ENCODE data around the gene LYRM2. TPM values are rescaled to one million over a fixed set of nuclear protein-coding genes. Genes with fewer than 3 reads are reported as not detected.

Gene LYRM2
- total RNA-seq, 5 donors from 2014 or later (not counting 1 experiment from before 2014, with no cell fraction given): 18.9 to 27.0 (median 23.5) TPM

DNA sequence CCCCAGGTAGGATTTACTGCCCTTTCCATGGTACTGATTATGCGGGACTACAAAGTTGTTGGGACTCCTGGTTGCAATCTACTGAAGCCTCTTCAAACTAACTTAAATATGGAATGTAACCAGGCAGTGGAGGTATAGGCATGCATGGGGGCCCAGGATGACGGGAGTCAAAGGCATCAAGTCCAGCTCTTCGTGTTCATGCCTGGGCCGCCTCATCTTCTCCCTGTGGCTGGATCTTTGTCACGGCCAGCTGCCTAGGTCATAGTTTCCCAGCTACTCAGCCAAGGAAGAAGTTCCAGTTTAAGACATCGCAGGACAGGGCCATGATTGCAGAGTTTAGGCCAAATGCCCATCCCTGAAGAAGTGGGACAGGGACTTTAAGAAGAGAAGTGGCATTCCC is 20.5 kb downstream of the LYRM2 start:
- H3K4me3 ChIP-seq (ENCODE audit: control insufficient read depth in 1 of 2, extremely low read depth in 1 of 2, low read length in 1 of 2): no peak overlapping the region

GRCh38 chr6:89616531-89616930 is 22.0 kb downstream of the LYRM2 start:
- CTCF ChIA-PET: interaction anchor here in 1 of 2 donors (0.6 kb wide), 1 partner anchor 349 kb away, joined by 4 read pairs; no protein-coding TSS in a partner anchor
- Mint-ChIP-seq H3K9me3 (no peaks in the 10 kb centered on the region), H3K36me3 (peaks cover 12% of the 10 kb centered on the region), H3K27ac (no peak overlapping the region), H3K27me3 (no peaks in the 10 kb centered on the region), H3K4me1 (no peaks in the 10 kb centered on the region), H3K4me3 (no peak overlapping the region)
- Histone ChIP-seq H3K27me3 (replicated peaks in 1 of 2; ENCODE audit: control insufficient read depth in 2 of 2, extremely low read depth in 1 of 2, insufficient read depth in 2 of 2, low read length in 1 of 2) (no peaks in the 10 kb centered on the region), H3K27ac (ENCODE audit: low read length) (no peak overlapping the region), H3K36me3 (ENCODE audit: control insufficient read depth in 2 of 2, extremely low read depth in 1 of 2, insufficient read depth in 1 of 2, low read length in 1 of 2) (no peaks in the 10 kb centered on the region), H3K4me3 (ENCODE audit: control insufficient read depth in 1 of 2, extremely low read depth in 1 of 2, low read length in 1 of 2) (no peak overlapping the region), H3K4me1 (ENCODE audit: control insufficient read depth in 1 of 2, extremely low read depth in 1 of 2, insufficient read depth in 2 of 2, low read length in 2 of 2) (no peaks in the 10 kb centered on the region), H3K9me3 (no peaks in the 10 kb centered on the region)
- POLR2A ChIA-PET: interaction anchor here in 1 of 2 donors (0.6 kb wide), 1 partner anchor 22 kb away, joined by 3 read pairs; no protein-coding TSS in a partner anchor
- DNase-seq (no peak), ATAC-seq (replicated peaks in 1 of 4) (no peak)
- 83% methylated on average over 5 of the region's 5 CpGs for WGBS (ENCODE audit: insufficient coverage)

More for the DNA sequence above, 20.5 kb downstream of the LYRM2 start:
- ATAC-seq (replicated peaks in 1 of 4): no peak
- H3K4me1 Mint-ChIP-seq: no peaks in the 10 kb centered on the region
- H3K9me3 Mint-ChIP-seq: no peaks in the 10 kb centered on the region
- Histone ChIP-seq H3K36me3 (ENCODE audit: control insufficient read depth in 2 of 2, extremely low read depth in 1 of 2, insufficient read depth in 1 of 2, low read length in 1 of 2) (no peaks in the 10 kb centered on the region), H3K4me1 (ENCODE audit: control insufficient read depth in 1 of 2, extremely low read depth in 1 of 2, insufficient read depth in 2 of 2, low read length in 2 of 2) (no peaks in the 10 kb centered on the region), H3K9me3 (no peaks in the 10 kb centered on the region), H3K27me3 (replicated peaks in 1 of 2; ENCODE audit: control insufficient read depth in 2 of 2, extremely low read depth in 1 of 2, insufficient read depth in 2 of 2, low read length in 1 of 2) (no peaks in the 10 kb centered on the region), H3K27ac (ENCODE audit: low read length) (no peak overlapping the region)
- no peak overlapping the region for H3K27ac Mint-ChIP-seq
- WGBS (ENCODE audit: insufficient coverage): 92% methylated on average over 5 of the region's 6 CpGs
- ChIA-PET CTCF (no interaction called here), POLR2A (no interaction called here)
- DNase-seq: no peak
- no peak overlapping the region for H3K4me3 Mint-ChIP-seq
- peaks cover 15% of the 10 kb centered on the region for H3K36me3 Mint-ChIP-seq
- no peaks in the 10 kb centered on the region for H3K27me3 Mint-ChIP-seq

DNA sequence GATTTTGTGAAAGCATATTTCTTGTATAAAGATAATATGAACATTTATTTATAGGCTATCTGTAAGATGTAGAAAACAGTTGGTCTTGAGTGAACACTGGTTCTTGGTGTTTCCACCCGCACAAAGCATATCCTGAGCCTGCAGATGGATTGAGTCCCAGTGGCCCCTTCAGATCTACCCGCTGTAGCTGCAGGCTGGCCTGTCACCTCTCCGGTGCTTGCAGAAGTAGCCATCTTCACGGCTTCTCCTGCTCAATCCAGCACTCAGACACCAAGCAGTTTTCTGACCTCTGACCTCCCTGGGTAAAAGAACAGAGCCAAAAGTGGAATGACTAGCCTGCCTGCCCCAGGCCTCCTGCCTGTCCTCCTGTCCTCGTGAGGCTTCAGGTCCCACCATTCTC is 22.7 kb downstream of the LYRM2 start:
- no peak for ATAC-seq (replicated peaks in 1 of 4)
- Histone ChIP-seq H3K27me3 (replicated peaks in 1 of 2; ENCODE audit: control insufficient read depth in 2 of 2, extremely low read depth in 1 of 2, insufficient read depth in 2 of 2, low read length in 1 of 2) (no peaks in the 10 kb centered on the region), H3K27ac (ENCODE audit: low read length) (no peak overlapping the region), H3K9me3 (no peaks in the 10 kb centered on the region), H3K36me3 (ENCODE audit: control insufficient read depth in 2 of 2, extremely low read depth in 1 of 2, insufficient read depth in 1 of 2, low read length in 1 of 2) (no peaks in the 10 kb centered on the region), H3K4me3 (ENCODE audit: control insufficient read depth in 1 of 2, extremely low read depth in 1 of 2, low read length in 1 of 2) (no peak overlapping the region), H3K4me1 (ENCODE audit: control insufficient read depth in 1 of 2, extremely low read depth in 1 of 2, insufficient read depth in 2 of 2, low read length in 2 of 2) (no peaks in the 10 kb centered on the region)
- 98% methylated on average over 5 of the region's 5 CpGs for WGBS (ENCODE audit: insufficient coverage)
- POLR2A ChIA-PET: no interaction called here
- no peaks in the 10 kb centered on the region for H3K4me1 Mint-ChIP-seq
- DNase-seq: no peak
- no peaks in the 10 kb centered on the region for H3K27me3 Mint-ChIP-seq
- no peaks in the 10 kb centered on the region for H3K9me3 Mint-ChIP-seq
- no peak overlapping the region for H3K4me3 Mint-ChIP-seq
- CTCF ChIA-PET: interaction anchor here in 1 of 2 donors (1.0 kb wide), 1 partner anchor 184 kb away, joined by 3 read pairs; no protein-coding TSS in a partner anchor
- H3K36me3 Mint-ChIP-seq: peaks cover 8% of the 10 kb centered on the region
- H3K27ac Mint-ChIP-seq: no peak overlapping the region

DNA sequence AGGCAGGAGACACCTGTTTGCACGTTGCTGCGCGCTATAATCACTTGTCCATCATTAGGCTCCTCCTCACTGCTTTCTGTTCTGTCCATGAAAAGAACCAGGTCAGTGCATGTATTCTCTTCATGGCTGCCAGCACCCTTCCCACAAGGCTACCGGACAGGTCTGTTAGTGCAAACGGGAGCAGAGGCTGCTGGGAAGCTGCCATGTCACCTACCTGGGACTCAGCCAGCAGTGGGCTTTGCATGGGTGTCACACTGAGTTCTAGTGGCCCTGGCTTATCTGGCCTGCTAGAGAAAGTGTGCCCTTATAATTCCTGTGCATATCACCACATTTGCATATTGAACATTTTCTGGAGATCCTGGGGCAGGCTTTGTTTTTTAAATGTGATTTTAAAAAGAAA is 24.8 kb downstream of the LYRM2 start:
- 88% methylated on average over 3 of the region's 5 CpGs for WGBS (ENCODE audit: insufficient coverage)
- no peaks in the 10 kb centered on the region for H3K4me1 Mint-ChIP-seq
- DNase-seq (no peak), ATAC-seq (replicated peaks in 1 of 4) (no peak)
- peaks cover 5% of the 10 kb centered on the region for H3K36me3 Mint-ChIP-seq
- H3K4me1 ChIP-seq (ENCODE audit: control insufficient read depth in 1 of 2, extremely low read depth in 1 of 2, insufficient read depth in 2 of 2, low read length in 2 of 2): no peaks in the 10 kb centered on the region
- H3K27me3 ChIP-seq (replicated peaks in 1 of 2; ENCODE audit: control insufficient read depth in 2 of 2, extremely low read depth in 1 of 2, insufficient read depth in 2 of 2, low read length in 1 of 2): no peaks in the 10 kb centered on the region
- no peak overlapping the region for H3K27ac ChIP-seq (ENCODE audit: low read length)
- H3K27ac Mint-ChIP-seq: no peak overlapping the region
- POLR2A ChIA-PET: no interaction called here
- no peak overlapping the region for H3K4me3 Mint-ChIP-seq
- H3K27me3 Mint-ChIP-seq: no peaks in the 10 kb centered on the region
- no peaks in the 10 kb centered on the region for H3K9me3 ChIP-seq
- CTCF ChIA-PET: interaction anchor here (0.8 to 1.5 kb wide), 2 partner anchors 182 to 242 kb away, joined by 3 to 6 read pairs; no protein-coding TSS in a partner anchor
- H3K9me3 Mint-ChIP-seq: no peaks in the 10 kb centered on the region
- H3K36me3 ChIP-seq (ENCODE audit: control insufficient read depth in 2 of 2, extremely low read depth in 1 of 2, insufficient read depth in 1 of 2, low read length in 1 of 2): no peaks in the 10 kb centered on the region
- H3K4me3 ChIP-seq (ENCODE audit: control insufficient read depth in 1 of 2, extremely low read depth in 1 of 2, low read length in 1 of 2): no peak overlapping the region

GRCh38 chr6:89612121-89612520 is 26.4 kb downstream of the LYRM2 start:
- DNase-seq: no peak
- Histone ChIP-seq H3K36me3 (ENCODE audit: control insufficient read depth in 2 of 2, extremely low read depth in 1 of 2, insufficient read depth in 1 of 2, low read length in 1 of 2) (no peaks in the 10 kb centered on the region), H3K9me3 (no peaks in the 10 kb centered on the region), H3K4me3 (ENCODE audit: control insufficient read depth in 1 of 2, extremely low read depth in 1 of 2, low read length in 1 of 2) (no peak overlapping the region), H3K27me3 (replicated peaks in 1 of 2; ENCODE audit: control insufficient read depth in 2 of 2, extremely low read depth in 1 of 2, insufficient read depth in 2 of 2, low read length in 1 of 2) (no peaks in the 10 kb centered on the region), H3K4me1 (ENCODE audit: control insufficient read depth in 1 of 2, extremely low read depth in 1 of 2, insufficient read depth in 2 of 2, low read length in 2 of 2) (no peaks in the 10 kb centered on the region), H3K27ac (ENCODE audit: low read length) (no peak overlapping the region)
- ChIA-PET POLR2A (no interaction called here), CTCF (interaction anchor here (1.0 to 4.6 kb wide), 4 partner anchors 180 to 182 kb away, joined by 3 to 19 read pairs (median 4); no protein-coding TSS in a partner anchor)
- H3K36me3 Mint-ChIP-seq: no peaks in the 10 kb centered on the region
- H3K27me3 Mint-ChIP-seq: no peaks in the 10 kb centered on the region
- WGBS (ENCODE audit: insufficient coverage): no CpG with 5 or more reads among the region's 12 CpGs
- no peaks in the 10 kb centered on the region for H3K9me3 Mint-ChIP-seq
- H3K4me3 Mint-ChIP-seq: no peak overlapping the region
- ATAC-seq (replicated peaks in 1 of 4): no peak
- no peak overlapping the region for H3K27ac Mint-ChIP-seq
- no peaks in the 10 kb centered on the region for H3K4me1 Mint-ChIP-seq

DNA sequence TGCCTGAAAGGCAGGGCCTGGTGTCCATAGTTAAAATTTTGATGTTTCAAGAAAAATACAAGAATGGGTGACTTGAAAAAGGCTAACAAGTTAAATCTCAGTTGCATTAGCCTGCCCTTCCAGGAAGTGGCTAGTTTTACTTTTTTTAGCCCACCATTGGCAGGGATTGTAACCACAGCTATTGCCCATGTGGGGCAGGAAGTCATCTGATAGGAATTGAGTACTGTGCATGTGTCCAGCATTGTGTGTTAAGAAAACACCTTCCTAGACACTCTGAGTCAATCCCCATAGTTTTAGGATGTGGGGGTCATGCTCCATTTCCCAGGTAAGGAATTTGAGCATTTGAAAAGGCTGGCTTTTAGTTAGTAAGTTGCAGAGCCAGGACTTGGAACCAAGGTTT is 26.9 kb downstream of the LYRM2 start:
- Mint-ChIP-seq H3K4me3 (no peak overlapping the region), H3K27me3 (no peaks in the 10 kb centered on the region), H3K4me1 (no peaks in the 10 kb centered on the region), H3K36me3 (no peaks in the 10 kb centered on the region), H3K9me3 (no peaks in the 10 kb centered on the region), H3K27ac (no peak overlapping the region)
- no peak overlapping the region for H3K27ac ChIP-seq (ENCODE audit: low read length)
- no peaks in the 10 kb centered on the region for H3K4me1 ChIP-seq (ENCODE audit: control insufficient read depth in 1 of 2, extremely low read depth in 1 of 2, insufficient read depth in 2 of 2, low read length in 2 of 2)
- DNase-seq: no peak
- CTCF ChIA-PET: interaction anchor here (1.0 to 4.6 kb wide), 3 partner anchors 180 to 240 kb away, joined by 3 to 19 read pairs (median 6); no protein-coding TSS in a partner anchor
- H3K27me3 ChIP-seq (replicated peaks in 1 of 2; ENCODE audit: control insufficient read depth in 2 of 2, extremely low read depth in 1 of 2, insufficient read depth in 2 of 2, low read length in 1 of 2): no peaks in the 10 kb centered on the region
- H3K9me3 ChIP-seq: no peaks in the 10 kb centered on the region
- H3K36me3 ChIP-seq (ENCODE audit: control insufficient read depth in 2 of 2, extremely low read depth in 1 of 2, insufficient read depth in 1 of 2, low read length in 1 of 2): no peaks in the 10 kb centered on the region
- H3K4me3 ChIP-seq (ENCODE audit: control insufficient read depth in 1 of 2, extremely low read depth in 1 of 2, low read length in 1 of 2): no peak overlapping the region
- no peak for ATAC-seq (replicated peaks in 1 of 4)
- POLR2A ChIA-PET: no interaction called here
